Pancreas (tissue), 10 donors: ENCODE data around the gene TSHZ3. TPM values are rescaled to one million over a fixed set of nuclear protein-coding genes. Genes with fewer than 3 reads are reported as not detected.

ENCODE experiments used
- ATAC-seq, 4 donors: fragments of 200-7000 bp; cut with Tn5 transposase; one replicate each; pipeline versions ENCODE4 v1.8.0 to v1.9.1; 2020; ENCODE audit warnings: mild to moderate bottlenecking in 4 of 4, moderate library complexity in 4 of 4
- DNase-seq, 6 donors: peaks; one replicate each; pipeline ENCODE4 v3.0.0-alpha.2; 2020
- FAIRE-seq: peaks from 2 replicates; lab custom pipeline; 2012; peaks lifted over from hg19 to GRCh38; lab: Jason Lieb, UNC
- H3K27ac ChIP-seq, 4 donors: fragments of 200-600 bp; sonication (generic); 1 replicate in 3 of 4; 2 replicates in 1 of 4; pipeline versions ENCODE4 v1.5.0 to v1.8.0; 2020
- H3K27me3 ChIP-seq, 4 donors: fragments of 200-600 bp; one replicate each; pipeline ENCODE4 v1.8.0; 2021
- H3K36me3 ChIP-seq, 3 donors: fragments of 200-600 bp; sonication (generic) in 1 of 3; one replicate each; pipeline versions ENCODE4 v1.5.0 to v1.8.0; 2020 to 2021
- H3K4me1 ChIP-seq, 3 donors: fragments of 200-600 bp; one replicate each; pipeline ENCODE4 v1.8.0; 2021
- H3K4me3 ChIP-seq, 4 donors: fragments of 200-600 bp; sonication (generic) in 2 of 4; one replicate each; pipeline versions ENCODE4 v1.5.0 to v1.8.0; 2020 to 2021
- H3K9me3 ChIP-seq, 4 donors: fragments of 200-600 bp; one replicate each; pipeline ENCODE4 v1.8.0; 2021
- WGBS, 2 donors: extraction: QIAGEN DNeasy Blood & Tissue Kit; methylation state at CpG; one replicate each; pipeline ENCODE4 v1.1.7; 2013; 5-methylcytosine and 5-hydroxymethylcytosine counted together
- intact Hi-C, 3 donors: fragments of 100-400 bp; cut with DNase I; formaldehyde crosslinking; loops; one replicate each; pipeline versions ENCODE4 v1.11.1 to v1.14.2; 2022
- polyA plus RNA-seq, 2 donors: library from polyadenylated mRNA; stranded (reverse); fragments of 200-250 nt; gene quantifications; one replicate each; pipeline ENCODE4 v1.2.3, GENCODE V29; 2013
- total RNA-seq, 6 donors: library from RNA; stranded (reverse); fragmentation: NEBNext Ultra II Directional in 4 of 6; extraction: Animal tissue kit (Norgen Biotek cat#: 25700) in 4 of 6; gene quantifications; one replicate each; pipeline versions ENCODE4 v1.2.1 to v1.2.4, GENCODE V29; 2021 to 2023
- TF ChIP-seq, protein P1 (sequence below), 4 donors: fragments of 200-600 bp; sonication (generic) in 3 of 4; IDR thresholded peaks; one replicate each; pipeline versions ENCODE4 v1.5.0 to v1.8.0; 2021; ENCODE audit warnings: antibody characterized with exemption in 4 of 4
- donor health status: healthy with polysubstance abuse.
- donor health status: DM: no; HTN: no; CAD: no; lungs with moderate emphysema.
- donor health status: DM: no; HTN: no; CAD: no.
- donor health status: control.
- donor health status: control.
- donor health status: Bipolar disorder and iron deficiency.
- donor health status: DM: yes; HTN: yes; CAD: no.
- donor health status: DM: no; HTN: no; CAD: no.
- donor health status: DM: no; HTN: no; CAD: no.
- donor health status: DM: yes; HTN: yes; CAD: no.

The TSHZ3 gene
- total and polyA plus RNA-seq, 8 donors: 0.87 to 3.2 (median 1.5) TPM

GRCh38 chr19:31370216-31370615 lies 21.0 kb upstream of the TSHZ3 start:
- Histone ChIP-seq H3K27ac (no peak overlapping the region), H3K27me3 (peaks cover 0 to 3% (median 0%) of the 10 kb centered on the region in 4 donors), H3K4me1 (no peaks in the 10 kb centered on the region), H3K36me3 (no peaks in the 10 kb centered on the region), H3K9me3 (no peaks in the 10 kb centered on the region), H3K4me3 (no peak overlapping the region)
- ATAC-seq: no peak
- WGBS, 2 donors: 19 to 22% methylated on average over 5 of the region's 5 CpGs
- intact Hi-C loops: no loop called here
- no peak for FAIRE-seq
- DNase-seq: no peak
- TF ChIP-seq, protein P1, sequence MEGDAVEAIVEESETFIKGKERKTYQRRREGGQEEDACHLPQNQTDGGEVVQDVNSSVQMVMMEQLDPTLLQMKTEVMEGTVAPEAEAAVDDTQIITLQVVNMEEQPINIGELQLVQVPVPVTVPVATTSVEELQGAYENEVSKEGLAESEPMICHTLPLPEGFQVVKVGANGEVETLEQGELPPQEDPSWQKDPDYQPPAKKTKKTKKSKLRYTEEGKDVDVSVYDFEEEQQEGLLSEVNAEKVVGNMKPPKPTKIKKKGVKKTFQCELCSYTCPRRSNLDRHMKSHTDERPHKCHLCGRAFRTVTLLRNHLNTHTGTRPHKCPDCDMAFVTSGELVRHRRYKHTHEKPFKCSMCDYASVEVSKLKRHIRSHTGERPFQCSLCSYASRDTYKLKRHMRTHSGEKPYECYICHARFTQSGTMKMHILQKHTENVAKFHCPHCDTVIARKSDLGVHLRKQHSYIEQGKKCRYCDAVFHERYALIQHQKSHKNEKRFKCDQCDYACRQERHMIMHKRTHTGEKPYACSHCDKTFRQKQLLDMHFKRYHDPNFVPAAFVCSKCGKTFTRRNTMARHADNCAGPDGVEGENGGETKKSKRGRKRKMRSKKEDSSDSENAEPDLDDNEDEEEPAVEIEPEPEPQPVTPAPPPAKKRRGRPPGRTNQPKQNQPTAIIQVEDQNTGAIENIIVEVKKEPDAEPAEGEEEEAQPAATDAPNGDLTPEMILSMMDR (IDR thresholded peaks at IDR 0.05): no peak

GRCh38 chr19:31364963-31365362 lies 15.7 kb upstream of the TSHZ3 start:
- TF ChIP-seq, protein P1 (IDR thresholded peaks at IDR 0.05): no peak
- 41 to 60% methylated on average over 3 of the region's 3 CpGs for WGBS, 2 donors
- Histone ChIP-seq H3K9me3 (no peaks in the 10 kb centered on the region), H3K36me3 (no peaks in the 10 kb centered on the region), H3K27me3 (peaks cover 0 to 3% (median 0%) of the 10 kb centered on the region in 4 donors), H3K4me1 (no peaks in the 10 kb centered on the region), H3K27ac (no peak overlapping the region), H3K4me3 (no peak overlapping the region)
- intact Hi-C loops: no loop called here
- DNase-seq: no peak
- ATAC-seq: no peak
- FAIRE-seq: no peak

GRCh38 chr19:31361728-31362127 lies 12.5 kb upstream of the TSHZ3 start:
- Histone ChIP-seq H3K27ac (no peak overlapping the region), H3K27me3 (peaks cover 0 to 7% (median 1%) of the 10 kb centered on the region in 4 donors), H3K4me3 (no peak overlapping the region), H3K9me3 (no peaks in the 10 kb centered on the region), H3K4me1 (no peaks in the 10 kb centered on the region), H3K36me3 (no peaks in the 10 kb centered on the region)
- TF ChIP-seq, protein P1 (IDR thresholded peaks at IDR 0.05): no peak
- ATAC-seq: no peak
- intact Hi-C loops: no loop called here
- no peak for DNase-seq
- no peak for FAIRE-seq
- WGBS, 2 donors: 76 to 89% methylated on average over 5 of the region's 5 CpGs

DNA sequence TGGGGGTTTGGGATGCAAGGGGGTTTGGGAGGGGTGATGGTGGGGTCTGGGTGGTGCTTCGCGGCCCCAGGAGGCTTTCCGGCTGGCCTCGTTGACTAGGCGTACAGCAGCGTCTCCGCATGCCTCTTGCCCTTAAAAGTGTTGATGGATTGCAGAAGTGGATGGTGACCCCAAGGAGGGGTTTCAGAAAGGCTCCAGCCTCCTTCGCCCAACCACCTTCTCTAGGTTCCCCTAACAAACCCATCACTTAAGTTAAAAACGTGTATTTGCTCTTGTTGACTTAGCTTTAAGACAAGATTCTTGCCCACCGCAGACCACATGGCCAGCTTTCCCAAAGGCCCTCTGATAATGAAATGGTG lies 8.1 kb upstream of the TSHZ3 start:
- ATAC-seq (no peak), FAIRE-seq (no peak), DNase-seq (no peak)
- TF ChIP-seq, protein P1 (IDR thresholded peaks at IDR 0.05): no peak
- Histone ChIP-seq H3K36me3 (no peaks in the 10 kb centered on the region), H3K27me3 (peaks cover 0 to 22% (median 4%) of the 10 kb centered on the region in 4 donors), H3K4me3 (no peak overlapping the region), H3K4me1 (no peaks in the 10 kb centered on the region), H3K27ac (no peak overlapping the region), H3K9me3 (no peaks in the 10 kb centered on the region)
- intact Hi-C loops: loop anchor here in 1 of 3 donors (5.0 to 10.0 kb wide), 2 partner anchors 575 to 672 kb away; no protein-coding TSS in a partner anchor
- WGBS, 2 donors: 39 to 42% methylated on average over 10 of the region's 10 CpGs

DNA sequence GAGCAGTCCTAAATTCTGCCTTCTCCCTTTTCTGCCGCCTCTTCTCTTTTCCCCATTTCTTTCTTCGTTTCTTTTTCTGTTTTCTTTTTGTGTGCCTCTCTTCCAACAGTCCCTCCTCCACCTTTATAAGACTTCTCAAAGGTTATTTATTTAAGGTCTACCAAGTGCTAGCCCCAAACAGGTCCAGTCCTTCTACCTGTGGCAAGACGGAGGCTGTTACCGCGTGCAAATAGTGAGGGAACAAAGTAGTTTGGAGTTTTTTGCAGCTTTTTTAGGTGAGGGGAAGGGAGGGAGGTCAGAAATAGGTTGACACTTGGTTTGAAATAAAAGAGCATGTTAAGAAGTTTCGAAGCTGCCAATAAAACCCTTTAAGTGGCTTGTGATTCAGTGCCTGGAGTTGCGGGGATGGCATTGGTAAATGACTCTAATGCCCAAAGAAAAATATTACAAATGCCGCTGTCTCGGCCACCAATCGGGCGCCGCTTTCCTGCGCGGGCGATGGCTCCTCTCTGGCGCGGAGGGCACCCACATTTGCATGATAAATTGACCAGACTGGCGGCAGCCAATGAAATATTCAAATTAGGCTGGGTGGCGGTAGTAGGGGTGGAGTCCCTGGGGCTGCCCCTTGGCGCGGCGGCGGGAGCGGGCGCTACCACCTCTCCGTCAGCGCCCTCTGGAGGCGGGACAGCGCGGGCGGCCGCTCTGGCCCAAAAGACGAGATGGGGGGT lies 7.5 kb upstream of the TSHZ3 start:
- no peak overlapping the region for H3K4me3 ChIP-seq
- H3K4me1 ChIP-seq: no peaks in the 10 kb centered on the region
- WGBS, 2 donors: 10 to 12% methylated on average over 33 of the region's 33 CpGs
- H3K36me3 ChIP-seq: no peaks in the 10 kb centered on the region
- FAIRE-seq (no peak), DNase-seq (peak in 4 of 6 donors; percentile 33 to 84 (median 45)), ATAC-seq (peak; percentile 53 to 93 (median 80))
- peaks cover 0 to 26% (median 4%) of the 10 kb centered on the region in 4 donors for H3K27me3 ChIP-seq
- intact Hi-C loops: loop anchor here in 1 of 3 donors (5.0 to 10.0 kb wide), 2 partner anchors 574 to 672 kb away; no protein-coding TSS in a partner anchor
- H3K9me3 ChIP-seq: no peaks in the 10 kb centered on the region
- H3K27ac ChIP-seq: no peak overlapping the region
- TF ChIP-seq, protein P1 (IDR thresholded peaks at IDR 0.05): peak; percentile 27 to 39 (median 34)
